ENCODE measurements around the gene PEG3.

GRCh38 chr19:56874530-56874929, 34.0 kb upstream of the PEG3 start:
- no peak for TF ChIP-seq CTCF (IDR thresholded peaks at IDR 0.05)
- no peak for TF ChIP-seq ZFX (IDR thresholded peaks at IDR 0.05; ENCODE audit: borderline replicate concordance)

Measured in 22Rv1 (cell line).